H9 (cell line): ENCODE measurements around the gene VTCN1. TPM values are rescaled to one million over a fixed set of nuclear protein-coding genes. Genes with fewer than 3 reads are reported as not detected.

ENCODE experiments used
- DNase-seq: peaks from one replicate; pipeline ENCODE4 v3.0.0-alpha.2; 2017
- H2AFZ ChIP-seq: one replicate; pipeline ENCODE4 v1.6.1; 2013; ENCODE audit warnings: mild to moderate bottlenecking, low read length, control low read depth, moderate library complexity
- H2AK5ac ChIP-seq: 2 replicates; pipeline ENCODE4 v1.6.1; 2013; ENCODE audit warnings: low read length, control low read depth, mixed read lengths; ENCODE audit not compliant: insufficient read length
- H2BK120ac ChIP-seq: one replicate; pipeline ENCODE4 v1.6.1; 2013; ENCODE audit warnings: low read depth, mild to moderate bottlenecking, low read length, control low read depth, inconsistent platforms; ENCODE audit not compliant: poor library complexity, severe bottlenecking
- H2BK12ac ChIP-seq: 2 replicates; pipeline ENCODE4 v1.6.1; 2013; ENCODE audit warnings: low read length, control low read depth, mixed read lengths, low read depth; ENCODE audit not compliant: insufficient read length
- H2BK15ac ChIP-seq: 2 replicates; pipeline ENCODE4 v1.6.1; 2013; ENCODE audit warnings: low read depth, low read length, control low read depth
- H2BK20ac ChIP-seq: one replicate; pipeline ENCODE4 v1.6.1; 2013; ENCODE audit warnings: low read depth, mild to moderate bottlenecking, low read length, control low read depth, inconsistent platforms; ENCODE audit not compliant: poor library complexity, severe bottlenecking
- H2BK5ac ChIP-seq: 2 replicates; pipeline ENCODE4 v1.6.1; 2013; ENCODE audit warnings: low read length, control low read depth, mixed read lengths; ENCODE audit not compliant: insufficient read length
- H3K14ac ChIP-seq: 2 replicates; pipeline ENCODE4 v1.6.1; 2013; ENCODE audit warnings: low read length, control low read depth; ENCODE audit not compliant: insufficient read depth
- H3K18ac ChIP-seq: 2 replicates; pipeline ENCODE4 v1.6.1; 2013; ENCODE audit warnings: low read depth, mild to moderate bottlenecking, mixed read lengths, low read length, control low read depth; ENCODE audit not compliant: insufficient read length
- H3K23ac ChIP-seq: 2 replicates; pipeline ENCODE4 v1.6.1; 2013; ENCODE audit warnings: low read length, control low read depth, mixed read lengths, low read depth; ENCODE audit not compliant: insufficient read length
- H3K23me2 ChIP-seq: 2 replicates; pipeline ENCODE4 v1.6.1; 2013; ENCODE audit warnings: low read depth, mild to moderate bottlenecking, mixed read lengths, low read length, control low read depth; ENCODE audit not compliant: insufficient read length, poor library complexity, severe bottlenecking
- H3K27ac ChIP-seq: 2 replicates; pipeline ENCODE4 v1.5.1; 2013; ENCODE audit warnings: low read length, control low read depth, mixed read lengths, low read depth; ENCODE audit not compliant: insufficient read length
- H3K27me3 ChIP-seq: 2 replicates; pipeline ENCODE4 v1.6.1; 2013; ENCODE audit warnings: low read length, control low read depth, inconsistent platforms; ENCODE audit not compliant: insufficient read depth
- H3K4ac ChIP-seq: 2 replicates; pipeline ENCODE4 v1.6.1; 2013; ENCODE audit warnings: low read depth, mild to moderate bottlenecking, control low read depth, inconsistent platforms, low read length, moderate library complexity
- H3K4me1 ChIP-seq: 2 replicates; pipeline ENCODE4 v1.6.1; 2013; ENCODE audit warnings: low read length, control low read depth, inconsistent platforms; ENCODE audit not compliant: insufficient read depth
- H3K4me2 ChIP-seq: 2 replicates; pipeline ENCODE4 v1.6.1; 2013; ENCODE audit warnings: low read length, control low read depth, mixed read lengths; ENCODE audit not compliant: insufficient read length, insufficient read depth
- H3K56ac ChIP-seq: 2 replicates; pipeline ENCODE4 v1.6.1; 2013; ENCODE audit warnings: low read depth, mild to moderate bottlenecking, mixed read lengths, low read length, control low read depth; ENCODE audit not compliant: insufficient read length
- H3K79me1 ChIP-seq: 2 replicates; pipeline ENCODE4 v1.6.1; 2013; ENCODE audit warnings: low read depth, mild to moderate bottlenecking, moderate library complexity, low read length, control low read depth, inconsistent platforms; ENCODE audit not compliant: insufficient read depth, poor library complexity, severe bottlenecking
- H3K79me2 ChIP-seq: 2 replicates; pipeline ENCODE4 v1.6.1; 2013; ENCODE audit warnings: low read length, control low read depth, inconsistent platforms; ENCODE audit not compliant: insufficient read depth
- H3K9ac ChIP-seq: 2 replicates; pipeline ENCODE4 v1.6.1; 2013; ENCODE audit warnings: low read length, control low read depth, mixed read lengths; ENCODE audit not compliant: insufficient read length; ENCODE audit errors: extremely low read depth
- H3K9me3 ChIP-seq: one replicate; pipeline ENCODE4 v1.6.1; 2013; ENCODE audit warnings: low read depth, low read length, inconsistent platforms; ENCODE audit not compliant: control insufficient read depth
- H3T11ph ChIP-seq: one replicate; pipeline ENCODE4 v1.6.1; 2013; ENCODE audit warnings: mild to moderate bottlenecking, low read length, control low read depth, inconsistent platforms
- H4K20me1 ChIP-seq: one replicate; pipeline ENCODE4 v1.6.1; 2013; ENCODE audit not compliant: control insufficient read depth, insufficient read length, insufficient read depth
- H4K5ac ChIP-seq: 2 replicates; pipeline ENCODE4 v1.6.1; 2013; ENCODE audit warnings: low read depth, mild to moderate bottlenecking, mixed read lengths, low read length, control low read depth; ENCODE audit not compliant: insufficient read length
- H4K8ac ChIP-seq: replicated peaks from 2 replicates; pipeline ENCODE4 v1.6.1; 2013; ENCODE audit warnings: low read length, control low read depth, mixed read lengths, low read depth; ENCODE audit not compliant: insufficient read length
- H4K91ac ChIP-seq: 2 replicates; pipeline ENCODE4 v1.6.1; 2013; ENCODE audit warnings: low read depth, mild to moderate bottlenecking, moderate library complexity, mixed read lengths, low read length, control low read depth; ENCODE audit not compliant: insufficient read length
- H3K27ac Mint-ChIP-seq, 3 experiments: 2 replicates in 2 of 3; 3 replicates in 1 of 3; pipeline ENCODE4 v1.8.0; 2020 to 2021; ENCODE audit warnings: mixed read lengths in 3 of 3, mild to moderate bottlenecking in 1 of 3, moderate library complexity in 1 of 3
- H3K27me3 Mint-ChIP-seq: 2 replicates; pipeline ENCODE4 v1.8.0; 2021; ENCODE audit warnings: low read depth, mild to moderate bottlenecking, moderate library complexity, mixed read lengths
- H3K36me3 Mint-ChIP-seq, 3 experiments: 2 replicates in 2 of 3; 3 replicates in 1 of 3; pipeline ENCODE4 v1.8.0; 2020 to 2021; ENCODE audit warnings: low read depth in 3 of 3, mixed read lengths in 3 of 3; ENCODE audit not compliant: insufficient read depth in 1 of 3
- H3K4me1 Mint-ChIP-seq, 2 experiments: 2 replicates each; pipeline ENCODE4 v1.8.0; 2020; ENCODE audit warnings: mixed read lengths in 2 of 2
- H3K4me3 Mint-ChIP-seq, 2 experiments: 2 replicates in 1 of 2; 3 replicates in 1 of 2; pipeline ENCODE4 v1.8.0; 2020 to 2021; ENCODE audit warnings: mild to moderate bottlenecking in 2 of 2, mixed read lengths in 2 of 2, moderate library complexity in 1 of 2
- H3K9me3 Mint-ChIP-seq, 2 experiments: 2 replicates in 1 of 2; 3 replicates in 1 of 2; pipeline ENCODE4 v1.8.0; 2020; ENCODE audit warnings: mild to moderate bottlenecking in 2 of 2, mixed read lengths in 2 of 2, moderate library complexity in 1 of 2
- WGBS: extraction: QIAGEN DNeasy Blood & Tissue Kit; methylation state at CpG from one replicate; pipeline ENCODE4 v1.1.7; 2013; ENCODE audit warnings: missing lambda C conversion rate, low lambda C conversion rate, mixed read lengths; ENCODE audit not compliant: insufficient read length; ENCODE audit errors: extremely low coverage; 5-methylcytosine and 5-hydroxymethylcytosine counted together
- total RNA-seq: library from RNA; stranded (reverse); gene quantifications from 2 replicates; pipeline ENCODE4 v1.2.1, GENCODE V29; 2021
- TF ChIP-seq, protein P1 (sequence below): fragments of 200-600 bp; sonication (generic); conservative IDR thresholded peaks from 3 replicates; pipeline ENCODE4 v1.8.0; 2021; ENCODE audit warnings: antibody characterized with exemption, mild to moderate bottlenecking

Gene VTCN1
- total RNA-seq, 1 experiment from 2014 or later = 0.33 TPM

DNA sequence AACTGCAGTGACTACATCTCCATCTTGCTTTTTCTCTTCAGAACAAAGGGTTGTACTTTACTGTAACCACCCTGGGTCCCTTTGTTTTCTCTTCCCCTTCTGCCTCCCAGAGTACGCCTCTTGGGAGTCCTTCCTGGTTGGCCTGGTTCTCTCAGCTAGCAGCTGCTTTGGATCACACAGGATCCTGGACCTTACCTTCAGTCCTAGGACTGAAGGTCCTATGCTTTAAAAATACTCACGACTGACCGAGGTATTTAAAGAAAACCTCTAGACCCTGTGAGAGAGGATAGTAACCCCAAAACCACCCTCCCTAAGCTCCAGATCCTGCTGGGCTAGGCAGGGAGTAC lies 94.0 kb downstream of the VTCN1 start:
- Mint-ChIP-seq H3K27ac (peak overlapping the region in 2 of 3 experiments; percentile 8 to 36; a peak in 4 of 7 replicates), H3K27me3 (no peaks in the 10 kb centered on the region; the same call in 1 of the 2 replicates), H3K4me3 (no peak overlapping the region), H3K36me3 (peaks cover 18 to 49% (median 44%) of the 10 kb centered on the region in 3 experiments; a peak in 6 of 7 replicates), H3K4me1 (peaks cover 21 to 24% of the 10 kb centered on the region in 2 experiments), H3K9me3 (no peaks in the 10 kb centered on the region)
- no peak overlapping the region for H4K8ac ChIP-seq
- H3K4me1 ChIP-seq = peaks cover 4% of the 10 kb centered on the region; the same call in 1 of the 2 replicates
- H3K9me3 ChIP-seq = no peaks in the 10 kb centered on the region
- no peak overlapping the region for H2BK20ac ChIP-seq
- no peak overlapping the region for H3K23ac ChIP-seq
- no CpG with 5 or more reads among the region's 3 CpGs for WGBS
- H2AFZ ChIP-seq = no peak overlapping the region
- H4K20me1 ChIP-seq = no peaks in the 10 kb centered on the region
- H4K91ac ChIP-seq = no peak overlapping the region
- no peak for DNase-seq
- no peak overlapping the region for H3K4ac ChIP-seq
- H3K14ac ChIP-seq = no peak overlapping the region
- TF ChIP-seq, protein P1, sequence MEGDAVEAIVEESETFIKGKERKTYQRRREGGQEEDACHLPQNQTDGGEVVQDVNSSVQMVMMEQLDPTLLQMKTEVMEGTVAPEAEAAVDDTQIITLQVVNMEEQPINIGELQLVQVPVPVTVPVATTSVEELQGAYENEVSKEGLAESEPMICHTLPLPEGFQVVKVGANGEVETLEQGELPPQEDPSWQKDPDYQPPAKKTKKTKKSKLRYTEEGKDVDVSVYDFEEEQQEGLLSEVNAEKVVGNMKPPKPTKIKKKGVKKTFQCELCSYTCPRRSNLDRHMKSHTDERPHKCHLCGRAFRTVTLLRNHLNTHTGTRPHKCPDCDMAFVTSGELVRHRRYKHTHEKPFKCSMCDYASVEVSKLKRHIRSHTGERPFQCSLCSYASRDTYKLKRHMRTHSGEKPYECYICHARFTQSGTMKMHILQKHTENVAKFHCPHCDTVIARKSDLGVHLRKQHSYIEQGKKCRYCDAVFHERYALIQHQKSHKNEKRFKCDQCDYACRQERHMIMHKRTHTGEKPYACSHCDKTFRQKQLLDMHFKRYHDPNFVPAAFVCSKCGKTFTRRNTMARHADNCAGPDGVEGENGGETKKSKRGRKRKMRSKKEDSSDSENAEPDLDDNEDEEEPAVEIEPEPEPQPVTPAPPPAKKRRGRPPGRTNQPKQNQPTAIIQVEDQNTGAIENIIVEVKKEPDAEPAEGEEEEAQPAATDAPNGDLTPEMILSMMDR = no peak
- no peak overlapping the region for H2AK5ac ChIP-seq
- H3K4me2 ChIP-seq = no peak overlapping the region
- no peak overlapping the region for H3T11ph ChIP-seq
- no peak overlapping the region for H3K18ac ChIP-seq
- peaks cover 4% of the 10 kb centered on the region for H3K23me2 ChIP-seq
- no peak overlapping the region for H2BK12ac ChIP-seq
- no peaks in the 10 kb centered on the region for H3K27me3 ChIP-seq
- no peaks in the 10 kb centered on the region for H3K79me1 ChIP-seq
- no peak overlapping the region for H3K56ac ChIP-seq
- no peak overlapping the region for H3K9ac ChIP-seq
- H2BK120ac ChIP-seq = no peak overlapping the region
- no peak overlapping the region for H4K5ac ChIP-seq
- H2BK15ac ChIP-seq = no peak overlapping the region
- no peak overlapping the region for H3K27ac ChIP-seq
- no peaks in the 10 kb centered on the region for H3K79me2 ChIP-seq
- H2BK5ac ChIP-seq = no peak overlapping the region
